T-helper 2 cell treated with Interferon-gamma antibody and Interleukin-4, amounts not matched to agents 5 μg/mL and 100 μg/mL, for 36 hours (primary cell): ENCODE results near the gene ACVRL1.
"Not testable (repeated sequence)": the region's sequence is repeated elsewhere in the genome, so short reads cannot be mapped to it uniquely, and the experiment has no call there.

ENCODE experiments used
- DNase-seq: peaks from one replicate; pipeline ENCODE4 v3.0.0; 2021; ENCODE audit warnings: low spot score
- H3K27ac Mint-ChIP-seq: one replicate; pipeline ENCODE4 v1.8.0; 2021; ENCODE audit warnings: mild to moderate bottlenecking, mixed read lengths
- H3K27me3 Mint-ChIP-seq: one replicate; pipeline ENCODE4 v1.8.0; 2021; ENCODE audit warnings: low read depth, mixed read lengths
- H3K36me3 Mint-ChIP-seq: one replicate; pipeline ENCODE4 v1.8.0; 2021; ENCODE audit warnings: low read depth, mixed read lengths
- H3K4me1 Mint-ChIP-seq: one replicate; pipeline ENCODE4 v1.8.0; 2021; ENCODE audit warnings: low read depth, mixed read lengths
- H3K4me3 Mint-ChIP-seq: one replicate; pipeline ENCODE4 v1.8.0; 2022; ENCODE audit warnings: mild to moderate bottlenecking, moderate library complexity, mixed read lengths
- H3K9me3 Mint-ChIP-seq: one replicate; pipeline ENCODE4 v1.8.0; 2021; ENCODE audit warnings: mixed read lengths

ACVRL1 gene

GRCh38 chr12:51885294-51886020 lies 21.8 kb upstream of the ACVRL1 start:
- Mint-ChIP-seq H3K9me3 (peaks cover 11% of the 10 kb centered on the region), H3K27ac (peak overlapping the region; percentile 79), H3K4me3 (peak overlapping the region; percentile 52)
- H3K4me1 Mint-ChIP-seq, H3K36me3 Mint-ChIP-seq, H3K27me3 Mint-ChIP-seq, DNase-seq: not testable (repeated sequence)

DNA sequence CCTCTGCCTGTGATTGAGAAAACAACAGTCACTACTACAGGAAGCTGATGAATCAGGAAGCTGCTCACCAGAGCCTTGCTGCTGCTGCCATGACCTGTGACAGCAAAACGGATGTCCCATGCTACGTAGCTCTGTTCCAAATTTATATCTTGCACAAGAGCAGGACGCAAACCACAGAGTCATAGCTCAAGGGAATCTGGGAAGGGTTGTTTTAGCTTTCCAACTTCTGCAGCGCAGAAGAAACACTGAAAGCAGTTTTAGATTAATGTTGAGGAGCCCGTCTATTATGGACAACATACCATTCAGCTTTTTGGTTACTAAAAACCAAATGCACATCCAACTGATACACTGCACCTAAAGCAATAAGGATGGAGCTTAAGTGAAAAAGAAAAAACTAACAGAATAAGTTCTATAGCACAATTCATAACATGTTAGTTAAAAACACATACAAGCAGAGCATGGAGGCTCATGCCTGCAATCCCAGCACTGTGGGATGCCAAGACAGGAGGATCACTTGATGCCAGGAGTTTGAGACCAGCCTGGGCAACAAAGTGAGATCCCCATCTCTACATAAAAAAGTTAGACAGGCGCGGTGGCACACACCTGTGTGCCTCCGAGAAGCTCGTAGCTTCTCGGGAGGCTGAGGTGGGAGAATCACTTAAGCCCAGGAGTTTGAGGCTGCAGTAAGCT lies 21.1 kb upstream of the ACVRL1 start:
- Mint-ChIP-seq H3K9me3 (peaks cover 11% of the 10 kb centered on the region), H3K4me1 (peaks cover 9% of the 10 kb centered on the region), H3K27me3 (peaks cover 2% of the 10 kb centered on the region), H3K4me3 (peak overlapping the region; percentile 52), H3K36me3 (peaks cover 2% of the 10 kb centered on the region), H3K27ac (peak overlapping the region; percentile 79)
- peak; percentile 23 for DNase-seq

DNA sequence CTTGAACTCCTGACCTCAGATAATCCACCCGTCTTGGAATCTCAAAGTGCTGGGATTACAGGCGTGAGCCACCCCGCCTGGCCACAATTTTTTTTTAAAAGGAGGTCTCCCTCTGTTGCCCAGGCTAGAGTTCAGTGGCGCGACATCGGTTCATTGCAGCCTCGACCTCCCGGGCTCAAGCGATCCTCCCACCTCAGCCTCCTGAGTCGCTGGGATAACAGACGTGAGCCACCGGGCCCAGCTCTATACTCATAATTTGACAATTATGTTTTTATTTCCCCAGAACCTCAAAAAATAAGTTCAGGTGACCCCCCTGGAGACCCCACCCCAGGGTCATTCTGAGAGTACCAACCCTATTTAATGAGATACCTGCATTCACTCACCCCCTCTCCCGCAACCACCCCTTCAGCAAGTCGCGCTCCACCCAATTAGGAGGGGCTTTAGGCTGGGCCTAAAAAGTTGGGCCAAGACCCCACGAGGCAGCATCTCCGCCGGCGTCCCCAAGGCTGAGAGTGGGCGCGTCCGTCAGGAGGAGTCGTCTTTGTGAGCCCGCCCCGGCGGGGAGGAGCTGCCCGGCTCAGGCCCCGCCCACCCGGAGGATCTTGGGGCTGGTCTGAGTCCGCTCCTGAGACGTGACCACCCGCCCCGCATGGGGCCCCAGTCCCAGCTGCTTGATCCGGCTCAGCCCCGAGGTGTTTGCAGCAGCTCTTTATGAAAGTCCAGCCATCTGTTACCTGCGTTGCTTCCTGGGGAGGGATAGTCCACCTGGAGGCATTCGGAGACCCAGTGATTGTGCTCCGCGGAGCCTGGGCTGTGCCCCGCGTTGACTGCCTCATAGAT lies 19.6 kb upstream of the ACVRL1 start, which contains the start of gene ANKRD33:
TSS of gene ANKRD33 (plus strand) at position 628 of the 840 bp plus-strand sequence. CDS start at position 712, 84 bp downstream.
- Mint-ChIP-seq H3K27me3 (peaks cover 2% of the 10 kb centered on the region), H3K9me3 (peaks cover 11% of the 10 kb centered on the region), H3K4me3 (no peak within 1 kb of the TSS), H3K36me3 (peaks cover 2% of the 10 kb centered on the region), H3K4me1 (peaks cover 9% of the 10 kb centered on the region), H3K27ac (peak within 1 kb of the TSS; percentile 13)
- no peak for DNase-seq

GRCh38 chr12:51888316-51889215 lies 18.7 kb upstream of the ACVRL1 start:
- no peak for DNase-seq
- Mint-ChIP-seq H3K27me3 (no peaks in the 10 kb centered on the region), H3K36me3 (peaks cover 2% of the 10 kb centered on the region), H3K9me3 (peaks cover 11% of the 10 kb centered on the region), H3K4me3 (no peak overlapping the region), H3K27ac (no peak overlapping the region), H3K4me1 (peaks cover 9% of the 10 kb centered on the region)

DNA sequence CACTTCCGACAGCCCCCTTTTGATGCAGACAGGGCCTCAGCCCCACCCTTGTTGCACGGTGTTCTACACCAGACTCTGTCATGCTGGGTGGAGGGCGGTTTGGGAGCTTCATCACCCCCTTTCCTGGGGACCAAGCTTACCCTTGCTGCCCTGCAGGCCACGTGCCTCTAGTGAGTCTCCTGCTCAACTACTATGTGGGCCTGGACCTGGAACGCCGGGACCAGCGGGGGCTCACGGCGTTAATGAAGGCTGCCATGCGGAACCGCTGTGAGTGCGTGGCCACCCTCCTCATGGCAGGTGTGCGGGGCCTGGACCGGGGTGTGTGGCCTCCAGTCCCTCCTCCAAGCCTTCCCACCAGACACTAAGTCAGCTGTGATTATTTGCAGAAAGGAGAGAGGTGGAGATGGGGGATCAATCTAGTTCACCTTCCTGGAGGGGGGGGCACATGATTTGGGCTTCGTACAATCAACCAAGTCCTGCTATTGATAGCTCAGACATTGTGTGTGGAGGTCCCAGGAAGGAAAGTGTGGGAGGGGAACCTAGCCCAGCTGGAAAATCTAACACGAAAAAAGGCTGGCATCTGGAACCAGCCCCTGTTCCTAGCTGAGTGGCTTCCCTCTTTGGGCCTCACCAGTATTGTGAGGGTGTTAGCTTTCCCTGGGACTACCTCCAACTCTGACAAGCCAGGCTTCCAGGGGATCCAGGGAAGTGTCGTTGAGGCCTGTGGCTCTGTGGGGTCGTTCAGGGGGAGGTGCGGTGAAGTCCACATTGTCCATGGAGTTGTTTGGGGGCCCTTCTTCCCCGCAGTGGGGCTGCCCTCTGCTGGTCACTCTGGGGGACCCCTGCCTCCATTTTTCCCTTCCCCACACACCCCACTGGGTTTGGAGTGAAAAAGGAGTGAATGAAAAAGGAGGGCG lies 17.8 kb upstream of the ACVRL1 start:
- Mint-ChIP-seq H3K27me3 (no peaks in the 10 kb centered on the region), H3K4me1 (peaks cover 9% of the 10 kb centered on the region), H3K36me3 (peaks cover 2% of the 10 kb centered on the region), H3K27ac (no peak overlapping the region), H3K4me3 (no peak overlapping the region), H3K9me3 (peaks cover 11% of the 10 kb centered on the region)
- no peak for DNase-seq

DNA sequence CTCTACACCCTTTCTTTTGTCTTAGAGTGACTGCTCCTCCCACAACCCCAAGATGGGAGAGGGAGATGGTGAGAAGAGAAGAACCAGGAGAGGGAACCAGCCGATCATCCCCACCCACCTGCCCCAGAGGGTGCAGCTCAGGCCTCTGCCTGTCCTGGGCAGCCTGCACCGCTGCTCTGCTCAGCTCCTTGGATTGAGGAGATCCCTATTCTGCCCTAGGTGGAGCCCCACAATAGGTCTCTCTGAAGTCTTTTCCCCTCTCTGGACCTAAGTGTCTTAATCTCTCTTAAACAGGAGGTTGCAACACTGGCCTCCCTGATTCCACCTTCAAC lies 17.2 kb upstream of the ACVRL1 start:
- Mint-ChIP-seq H3K9me3 (peaks cover 9% of the 10 kb centered on the region), H3K4me3 (no peak overlapping the region), H3K36me3 (peaks cover 2% of the 10 kb centered on the region), H3K4me1 (peaks cover 9% of the 10 kb centered on the region), H3K27ac (no peak overlapping the region), H3K27me3 (no peaks in the 10 kb centered on the region)
- DNase-seq = no peak

DNA sequence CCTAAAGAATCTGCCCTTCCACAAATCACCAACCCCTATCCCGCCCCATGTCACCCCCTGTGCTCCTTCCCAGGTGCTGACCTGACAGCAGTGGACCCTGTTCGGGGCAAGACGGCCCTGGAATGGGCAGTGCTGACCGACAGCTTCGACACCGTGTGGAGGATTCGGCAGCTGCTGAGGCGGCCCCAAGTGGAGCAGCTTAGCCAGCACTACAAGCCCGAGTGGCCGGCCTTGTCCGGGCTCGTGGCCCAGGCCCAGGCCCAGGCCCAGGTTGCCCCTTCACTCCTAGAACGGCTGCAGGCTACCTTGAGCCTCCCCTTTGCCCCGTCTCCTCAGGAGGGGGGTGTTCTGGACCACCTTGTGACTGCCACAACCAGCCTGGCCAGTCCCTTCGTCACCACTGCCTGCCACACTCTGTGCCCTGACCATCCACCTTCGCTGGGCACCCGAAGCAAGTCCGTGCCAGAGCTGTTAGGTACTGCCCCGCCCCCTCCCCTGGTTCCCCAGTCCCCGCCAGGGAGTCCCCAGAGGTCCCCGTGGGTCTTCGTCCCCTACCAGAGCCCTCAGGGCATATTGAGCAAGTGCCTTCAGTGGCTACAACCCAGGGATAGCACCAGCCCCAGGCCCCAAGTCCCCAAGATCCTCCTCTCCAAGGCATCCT lies 16.7 kb upstream of the ACVRL1 start:
- peaks cover 9% of the 10 kb centered on the region for H3K4me1 Mint-ChIP-seq
- no peak overlapping the region for H3K4me3 Mint-ChIP-seq
- H3K9me3 Mint-ChIP-seq = peaks cover 6% of the 10 kb centered on the region
- peaks cover 2% of the 10 kb centered on the region for H3K36me3 Mint-ChIP-seq
- H3K27ac Mint-ChIP-seq = no peak overlapping the region
- H3K27me3 Mint-ChIP-seq = no peaks in the 10 kb centered on the region
- DNase-seq = no peak

DNA sequence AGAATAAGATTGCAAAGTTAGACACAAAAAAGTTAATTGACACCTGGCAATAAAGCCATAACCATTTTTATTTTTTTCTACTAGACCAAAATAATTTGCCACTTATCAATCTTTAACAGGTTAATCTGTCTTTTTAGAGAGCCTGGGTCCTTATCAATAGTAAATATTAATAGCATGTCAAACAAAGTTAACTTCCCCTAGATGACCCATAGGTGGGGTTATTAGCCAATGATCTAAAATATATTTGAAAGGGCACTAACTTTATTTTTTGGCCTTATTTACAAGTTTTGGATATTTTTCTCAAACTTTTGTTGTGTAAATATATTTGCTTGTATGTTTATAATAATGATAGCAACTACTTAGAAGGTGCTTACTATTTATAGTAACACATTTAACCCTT lies 15.5 kb upstream of the ACVRL1 start:
- DNase-seq = no peak
- Mint-ChIP-seq H3K27ac (no peak overlapping the region), H3K4me1 (no peaks in the 10 kb centered on the region), H3K9me3 (no peaks in the 10 kb centered on the region), H3K27me3 (peaks cover 4% of the 10 kb centered on the region), H3K36me3 (no peaks in the 10 kb centered on the region), H3K4me3 (no peak overlapping the region)

- Mint-ChIP-seq H3K9me3 (no peaks in the 10 kb centered on the region), H3K4me1 (no peaks in the 10 kb centered on the region), H3K27me3 (peaks cover 7% of the 10 kb centered on the region), H3K36me3 (no peaks in the 10 kb centered on the region), H3K4me3 (no peak overlapping the region), H3K27ac (no peak overlapping the region)
- DNase-seq = no peak
Observed at GRCh38 chr12:51893786-51894185, 13.5 kb upstream of the ACVRL1 start.

DNA sequence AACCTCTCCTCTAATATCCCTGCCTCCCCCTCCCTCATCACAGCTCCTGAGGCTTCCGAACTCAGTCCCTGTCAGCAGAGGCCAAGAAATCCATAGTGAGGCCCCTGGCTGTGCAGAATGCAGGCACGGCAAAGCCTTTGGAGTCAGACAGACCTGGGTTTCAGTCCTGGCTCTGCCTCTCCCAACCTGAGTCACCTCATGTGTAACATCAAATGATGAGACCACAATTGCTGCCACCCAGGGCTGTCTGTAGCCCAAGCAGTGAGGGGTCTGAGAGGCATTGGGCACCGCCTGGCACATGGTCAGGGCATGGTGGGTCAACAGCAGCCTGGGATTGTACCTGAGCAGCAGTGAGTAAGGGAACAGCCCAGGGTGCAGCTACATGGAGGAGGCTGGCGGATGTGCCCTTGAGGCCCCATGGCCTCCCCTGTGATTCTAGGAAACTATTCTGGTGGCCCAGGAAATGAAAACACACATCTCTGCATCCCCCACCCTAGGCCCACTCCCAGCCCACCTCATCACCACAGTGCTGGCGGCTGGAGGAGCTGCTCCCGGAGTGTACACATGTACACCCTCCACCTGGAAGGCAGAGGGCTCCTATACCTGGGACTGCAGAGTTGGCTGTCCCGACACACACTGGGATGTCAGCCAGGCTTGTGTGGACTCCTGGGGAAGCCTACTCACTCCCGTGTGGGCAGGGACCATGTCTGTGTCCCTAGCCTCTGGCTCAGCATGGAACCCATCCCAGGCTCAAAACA lies 11.7 kb upstream of the ACVRL1 start:
- H3K4me3 Mint-ChIP-seq = no peak overlapping the region
- H3K9me3 Mint-ChIP-seq = no peaks in the 10 kb centered on the region
- H3K27me3 Mint-ChIP-seq = peaks cover 7% of the 10 kb centered on the region
- H3K27ac Mint-ChIP-seq = no peak overlapping the region
- no peak for DNase-seq
- no peaks in the 10 kb centered on the region for H3K36me3 Mint-ChIP-seq
- no peaks in the 10 kb centered on the region for H3K4me1 Mint-ChIP-seq

GRCh38 chr12:51896236-51896635 lies 11.1 kb upstream of the ACVRL1 start:
- Mint-ChIP-seq H3K27ac (no peak overlapping the region), H3K9me3 (no peaks in the 10 kb centered on the region), H3K36me3 (no peaks in the 10 kb centered on the region), H3K27me3 (peaks cover 7% of the 10 kb centered on the region), H3K4me3 (no peak overlapping the region), H3K4me1 (no peaks in the 10 kb centered on the region)
- DNase-seq = no peak

DNA sequence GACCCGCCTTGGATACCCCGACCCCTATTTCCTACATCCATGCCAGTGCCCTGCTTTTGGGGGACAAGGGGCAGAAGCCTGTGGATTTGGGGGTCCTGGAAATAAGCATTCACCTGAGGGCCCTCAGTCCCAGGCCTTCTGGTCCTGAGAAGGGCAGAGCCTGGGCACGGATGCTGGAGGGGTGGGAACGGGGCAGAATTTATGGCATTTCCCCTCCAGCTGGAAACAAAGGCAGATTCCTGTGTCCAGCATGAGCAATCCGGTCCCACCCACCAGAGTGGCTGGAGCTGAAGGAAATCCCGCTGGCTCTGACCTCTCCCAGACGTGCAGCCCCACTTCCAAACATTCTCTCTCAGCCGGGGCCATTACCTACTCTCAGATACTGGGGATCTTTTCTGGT lies 10.1 kb upstream of the ACVRL1 start:
- no peak for DNase-seq
- no peak overlapping the region for H3K27ac Mint-ChIP-seq
- no peaks in the 10 kb centered on the region for H3K9me3 Mint-ChIP-seq

More for the DNA sequence above, 10.1 kb upstream of the ACVRL1 start:
- no peaks in the 10 kb centered on the region for H3K36me3 Mint-ChIP-seq
- H3K27me3 Mint-ChIP-seq = peaks cover 10% of the 10 kb centered on the region
- H3K4me3 Mint-ChIP-seq = no peak overlapping the region
- no peaks in the 10 kb centered on the region for H3K4me1 Mint-ChIP-seq
